ENCODE measurements around the gene UBE2M.
"Not testable (repeated sequence)": the region's sequence is repeated elsewhere in the genome, so short reads cannot be mapped to it uniquely, and the experiment has no call there.

Gene UBE2M

DNA sequence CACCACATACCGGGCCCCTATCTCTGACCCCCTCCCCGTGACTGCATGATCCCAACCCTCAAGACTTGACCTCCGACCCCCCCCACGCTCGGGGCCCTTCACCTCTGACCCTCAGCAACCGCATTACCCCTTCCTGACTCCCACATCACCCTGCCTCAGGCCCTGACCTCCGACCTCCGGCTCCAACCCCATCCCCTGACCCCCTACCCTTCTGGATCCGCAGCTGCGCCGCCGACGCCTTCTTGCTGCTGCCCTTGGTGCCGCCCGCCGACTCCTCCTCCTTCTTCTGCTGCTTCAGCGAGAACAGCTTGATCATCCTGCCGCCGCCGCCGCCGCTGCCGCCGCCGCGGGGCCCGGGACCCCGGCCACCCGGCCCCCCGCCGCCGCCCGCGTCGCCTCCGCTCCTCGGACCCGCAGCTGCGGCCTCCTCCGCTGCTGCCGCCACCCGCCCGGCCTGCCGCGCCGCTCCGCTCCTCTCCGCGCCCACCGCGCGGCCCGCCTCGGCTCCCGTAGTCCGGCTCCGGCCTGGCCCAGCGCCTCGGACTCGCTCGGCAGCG is at the start of gene UBE2M:
TSS of gene UBE2M (minus strand) at position 546 of the 557 bp plus-strand sequence. CDS start at position 316, 230 bp downstream.
- peak; percentile 37 for DNase-seq (ENCODE audit: low read depth)

- not testable (repeated sequence) for DNase-seq (ENCODE audit: low read depth)
Measured at GRCh38 chr19:58607213-58607612, 48.8 kb upstream of the UBE2M start.

- DNase-seq (ENCODE audit: low read depth): not testable (repeated sequence)
Measured at GRCh38 chr19:58606251-58606896, 48.0 kb upstream of the UBE2M start.

DNA sequence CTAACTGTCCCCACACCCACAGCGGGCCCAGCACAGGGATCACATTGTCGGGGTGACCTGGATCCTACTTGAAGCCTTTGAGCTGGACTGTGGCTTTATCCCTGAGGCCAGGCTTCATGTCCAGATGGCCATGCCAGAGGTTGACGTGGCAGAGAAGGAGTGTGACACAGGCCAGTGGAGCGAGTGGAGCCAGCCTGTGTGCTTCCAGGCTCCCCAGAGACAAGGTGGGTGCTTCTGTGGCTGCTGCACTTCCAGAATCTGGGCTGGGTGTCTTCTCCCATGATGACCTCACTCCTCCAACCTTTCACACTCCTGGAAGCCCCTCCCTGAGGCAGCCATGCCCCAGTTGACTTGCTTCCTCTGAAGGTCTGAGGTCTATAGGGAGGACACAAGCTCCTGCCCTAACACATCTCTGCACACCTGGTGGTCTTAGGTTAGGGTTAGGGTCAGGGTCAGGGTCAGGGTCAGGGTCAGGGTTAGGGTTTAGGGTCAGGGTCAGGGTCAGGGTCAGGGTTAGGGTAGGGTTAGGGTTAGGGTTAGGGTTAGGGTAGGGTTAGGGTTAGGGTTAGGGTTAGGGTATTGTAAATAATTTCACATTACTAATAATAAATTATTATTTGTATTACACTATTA is 27.8 kb upstream of the UBE2M start:
- DNase-seq (ENCODE audit: low read depth): no peak

DNA sequence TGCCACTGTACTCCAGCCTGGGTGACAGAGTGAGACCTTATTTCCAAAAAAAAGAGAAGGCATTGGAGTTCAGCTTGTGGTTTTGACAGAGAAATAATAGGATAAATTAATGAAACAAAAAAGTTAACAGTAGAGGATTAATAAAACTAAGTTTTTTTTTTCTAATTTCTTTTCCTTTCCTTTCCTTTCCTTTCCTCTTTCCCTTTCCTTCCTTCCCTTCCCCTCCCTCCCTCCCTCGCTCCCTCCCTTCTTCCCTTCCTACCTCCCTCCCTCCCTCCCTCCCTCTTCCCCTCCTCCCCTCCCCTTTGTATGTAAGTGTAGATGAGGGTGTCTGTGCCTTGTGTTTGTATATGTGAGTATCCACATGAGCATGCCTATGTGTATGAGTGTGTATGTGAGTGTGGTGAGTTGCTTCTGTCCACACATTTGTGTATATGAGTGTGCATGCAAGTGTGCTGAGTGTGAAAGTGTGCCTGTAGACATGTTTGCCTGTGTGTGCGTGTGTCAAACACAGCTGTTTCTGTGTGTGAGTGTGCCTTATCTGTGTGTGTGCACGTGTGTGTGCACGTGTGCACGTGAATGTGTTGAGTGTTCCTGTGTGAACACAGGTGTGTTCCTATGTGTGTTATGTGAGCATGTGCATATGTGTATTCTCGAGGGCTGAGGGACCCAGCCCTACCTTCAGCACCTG is 27.2 kb upstream of the UBE2M start:
- DNase-seq (ENCODE audit: low read depth): no peak

GRCh38 chr19:58584498-58585441 is 26.4 kb upstream of the UBE2M start:
- DNase-seq (ENCODE audit: low read depth): no peak

- DNase-seq (ENCODE audit: low read depth): no peak
Measured at GRCh38 chr19:58582985-58583384, 24.6 kb upstream of the UBE2M start.

DNA sequence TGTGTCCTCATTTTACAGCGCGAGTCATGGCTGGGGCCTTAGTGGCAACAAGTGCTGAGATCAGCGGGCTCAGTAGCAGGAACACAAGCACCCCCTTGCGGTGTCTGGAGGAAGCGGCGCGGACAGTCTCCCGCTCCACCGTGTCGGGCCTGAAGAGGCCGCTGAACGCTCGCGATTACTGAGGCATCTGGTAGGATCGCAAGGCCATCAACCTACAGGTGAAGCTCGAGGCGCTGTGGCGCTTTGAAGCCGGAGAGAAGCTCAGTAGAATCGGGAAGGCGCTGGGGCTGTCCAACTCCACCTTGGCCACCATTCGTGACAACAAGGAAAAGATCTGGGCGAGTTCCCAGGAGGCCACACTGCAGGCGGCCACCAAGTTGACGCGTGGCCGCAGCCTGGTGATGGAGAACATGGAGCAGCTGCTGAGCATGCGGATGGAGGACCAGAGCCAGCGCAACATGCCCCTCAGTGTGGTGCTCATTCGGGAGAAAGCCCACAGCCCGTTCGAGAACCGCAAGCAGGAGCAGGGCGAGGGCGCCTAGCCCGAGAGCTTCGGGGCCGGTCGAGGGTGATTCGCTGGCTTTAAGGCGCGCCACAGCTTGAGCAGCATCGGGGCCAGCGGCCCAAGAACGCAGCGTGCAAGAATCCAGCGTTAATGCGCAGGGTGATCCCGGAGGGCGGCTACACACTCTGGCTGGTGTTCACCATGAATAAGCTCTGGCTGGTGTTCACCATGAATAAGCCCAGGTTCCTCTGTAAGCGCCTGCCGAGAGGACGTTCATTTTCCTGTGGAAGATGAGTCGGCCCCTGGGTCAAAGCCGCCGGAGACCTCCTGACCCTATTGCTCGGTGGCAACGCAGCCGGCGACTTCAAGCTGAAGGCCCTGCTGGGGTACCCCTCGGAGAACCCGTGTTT is 23.1 kb upstream of the UBE2M start:
- DNase-seq (ENCODE audit: low read depth): peak; percentile 85

DNA sequence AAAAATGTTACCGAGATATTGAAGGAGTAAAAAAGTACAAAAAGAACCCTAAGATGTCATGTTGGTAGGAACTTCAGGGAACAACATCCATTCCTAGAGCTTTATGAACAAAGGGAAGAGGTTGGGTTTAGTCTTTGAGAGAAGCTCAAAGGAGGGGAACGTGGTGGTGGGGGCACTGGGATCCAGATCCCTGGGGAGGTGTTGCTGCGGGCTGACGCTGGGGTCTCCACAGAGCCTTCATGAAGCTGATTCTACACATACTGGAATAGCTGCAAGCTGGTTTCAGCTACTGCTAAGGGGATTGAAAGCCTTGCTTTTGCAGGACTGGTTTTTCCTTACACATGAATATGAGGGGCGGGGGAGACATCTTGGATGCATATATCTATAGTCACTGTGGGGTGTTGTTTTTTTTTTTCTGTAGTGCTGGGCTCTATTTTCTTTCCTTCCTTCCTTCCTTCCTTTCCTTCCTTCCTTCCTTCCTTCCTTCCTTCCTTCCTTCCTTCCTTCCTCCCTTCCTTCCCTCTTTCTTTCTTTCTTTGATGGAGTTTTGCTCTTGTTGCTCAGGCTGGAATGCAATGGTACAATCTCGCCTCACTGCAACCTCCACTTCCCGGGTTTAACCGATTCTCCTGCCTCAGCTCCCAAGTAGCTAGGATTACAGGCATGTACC is 21.2 kb upstream of the UBE2M start:
- no peak for DNase-seq (ENCODE audit: low read depth)

- DNase-seq (ENCODE audit: low read depth): no peak
Measured at GRCh38 chr19:58578012-58578925, 19.9 kb upstream of the UBE2M start.

DNA sequence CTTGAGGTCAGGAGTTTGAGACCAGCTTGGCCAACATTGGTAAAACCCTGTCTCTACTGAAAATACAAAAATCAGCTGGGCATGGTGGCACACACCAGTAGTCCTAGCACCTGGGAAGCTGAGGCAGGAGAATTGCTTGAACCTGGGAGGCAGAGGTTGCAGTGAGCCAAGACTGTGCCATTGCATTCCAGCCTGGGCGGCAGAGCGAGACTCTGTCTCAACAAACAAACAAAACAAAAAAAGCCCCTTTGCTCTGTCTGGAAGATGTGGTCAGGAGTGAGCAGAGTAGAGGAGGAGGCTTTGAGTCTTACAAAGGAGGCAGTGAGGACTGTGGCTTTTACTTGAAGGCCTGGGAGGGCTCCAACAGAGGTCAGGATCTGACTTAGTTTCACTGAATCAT is 19.2 kb upstream of the UBE2M start:
- DNase-seq (ENCODE audit: low read depth): not testable (repeated sequence)

DNA sequence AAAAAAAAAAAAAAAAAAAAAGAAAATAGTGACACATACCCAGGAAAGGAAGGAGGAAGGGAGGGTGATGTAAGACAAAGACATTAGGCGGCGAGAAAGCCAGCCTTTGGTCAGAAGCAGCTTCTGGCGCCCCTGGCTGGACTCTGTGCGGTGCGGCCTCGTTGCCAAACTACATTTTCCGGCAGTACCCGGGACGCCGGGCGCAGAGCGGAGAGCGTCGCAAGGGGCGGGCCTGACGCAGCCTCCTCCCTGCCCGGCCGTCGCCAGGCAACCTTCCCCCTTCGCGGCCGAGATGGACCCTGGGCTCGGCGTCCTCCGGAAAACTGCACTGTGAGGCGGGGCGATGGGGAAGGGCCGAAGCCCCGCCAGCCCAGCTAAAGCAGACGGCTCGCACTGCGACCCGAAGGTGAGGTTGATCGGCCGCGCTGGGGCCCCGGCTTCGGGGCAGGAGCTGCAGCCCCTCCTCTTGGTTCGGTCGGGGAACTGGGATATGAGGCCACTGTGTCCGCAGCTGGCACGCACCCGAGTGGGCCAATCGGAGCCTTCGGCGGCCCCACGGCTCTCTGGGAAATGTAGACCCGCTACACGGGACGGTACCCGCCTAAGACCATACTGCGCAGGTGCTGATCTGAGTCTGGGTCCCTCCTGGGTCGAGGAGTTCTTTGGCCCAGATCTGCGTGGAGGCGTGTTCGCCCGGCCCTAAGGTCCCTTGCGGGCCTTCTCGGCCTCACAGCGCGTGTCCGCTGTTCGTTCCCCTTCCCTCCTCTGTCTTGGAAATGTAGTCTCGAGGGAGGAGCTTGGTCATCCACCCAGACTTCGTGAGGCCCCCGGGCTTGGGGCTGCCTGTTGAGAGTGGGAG is 17.0 kb upstream of the UBE2M start:
- peak; percentile 60 for DNase-seq (ENCODE audit: low read depth)

DNA sequence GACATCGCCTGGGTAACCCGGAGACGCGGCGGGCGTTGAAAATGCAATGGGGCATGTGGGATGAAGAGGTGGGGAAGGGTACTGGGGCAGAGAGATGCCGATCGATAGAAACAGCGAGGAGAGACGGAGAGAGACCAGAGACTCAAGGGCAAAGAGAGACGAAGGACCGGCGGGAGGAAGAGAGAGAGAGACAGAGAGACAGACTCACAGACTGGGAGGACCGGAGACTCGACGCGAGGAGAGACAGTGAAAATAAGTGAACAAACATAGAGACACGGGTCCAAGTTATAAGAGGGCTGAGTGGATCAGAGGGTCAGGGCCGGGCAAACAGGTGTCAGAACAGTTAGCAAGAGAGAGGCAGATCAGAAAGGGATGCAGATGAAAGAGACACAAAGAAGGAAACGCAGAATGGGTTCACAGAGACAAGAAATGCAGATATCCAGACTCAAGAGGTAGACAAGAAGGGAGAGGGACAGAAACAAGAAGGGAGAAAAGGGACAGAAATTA is 15.3 kb upstream of the UBE2M start:
- no peak for DNase-seq (ENCODE audit: low read depth)

DNA sequence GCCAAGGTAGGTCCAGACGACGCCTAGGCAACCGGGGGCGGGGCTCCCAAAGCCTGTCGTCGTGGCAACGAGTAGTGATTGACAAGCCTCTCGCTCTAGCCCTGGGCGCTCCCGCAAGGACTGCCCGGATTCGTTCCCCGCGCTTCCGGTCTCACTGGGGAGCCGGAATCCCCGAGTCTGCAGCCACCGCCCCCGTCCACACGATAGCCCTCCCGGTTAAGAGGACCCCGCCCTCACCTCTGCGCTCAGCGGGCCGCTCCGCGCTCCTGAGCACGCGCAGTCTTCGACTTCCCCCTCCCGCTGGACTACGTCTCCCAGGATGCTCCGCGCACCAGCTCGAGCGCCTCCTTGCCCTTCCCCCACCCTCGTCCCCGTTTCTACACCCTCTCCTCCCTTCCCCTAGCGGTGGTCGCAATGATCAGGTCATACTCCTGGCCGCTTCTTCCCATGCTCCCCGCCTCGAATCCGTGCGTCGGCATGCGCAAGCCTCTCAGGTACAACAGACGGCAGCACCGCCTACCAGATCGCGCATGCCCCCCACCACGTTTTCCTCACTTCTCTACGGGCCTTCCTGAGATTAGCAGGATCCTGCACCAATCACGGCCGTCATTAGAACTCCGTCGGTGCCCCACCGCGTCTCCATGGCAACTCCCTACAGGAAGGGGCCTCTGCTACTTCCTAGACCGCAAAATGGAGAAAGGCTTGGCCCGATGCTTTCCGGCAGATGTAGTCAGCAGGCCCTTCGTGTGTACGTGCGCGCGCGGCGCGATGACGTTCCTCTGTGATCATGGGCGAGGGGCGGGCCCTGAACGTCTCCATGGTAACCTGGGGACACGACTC is 14.6 kb upstream of the UBE2M start, which contains the start of gene MZF1:
TSS of gene MZF1 (minus strand) at position 518 of the 840 bp plus-strand sequence. CDS start 1,946 bp downstream, outside the sequence.
- DNase-seq (ENCODE audit: low read depth): peak; percentile 99

- DNase-seq (ENCODE audit: low read depth): no peak
Measured at GRCh38 chr19:58572026-58572817, 13.8 kb upstream of the UBE2M start.

- DNase-seq (ENCODE audit: low read depth): no peak
Measured at GRCh38 chr19:58571575-58571947, 13.2 kb upstream of the UBE2M start.
